SK-N-MC (cell line): Measurements from ENCODE around the gene PRRT1.

ENCODE experiments used
- DNase-seq: peaks from one replicate; pipeline ENCODE4 v3.0.0-alpha.2; 2011; ENCODE audit warnings: low read depth, low spot score
- H3K27ac ChIP-seq: fragments of 200-600 bp; sonication (generic); 2 replicates; pipeline ENCODE4 v1.5.1; 2016; ENCODE audit warnings: mixed run types
- H3K36me3 ChIP-seq: fragments of 200-600 bp; sonication (generic); 2 replicates; pipeline ENCODE4 v1.6.1; 2017; ENCODE audit warnings: antibody characterized with exemption, low read length, mixed read lengths; ENCODE audit not compliant: insufficient read depth
- H3K4me3 ChIP-seq: fragments of 200-600 bp; sonication (generic); 2 replicates; pipeline ENCODE4 v1.5.1; 2016
- H3K9ac ChIP-seq: fragments of 200-600 bp; sonication (generic); 2 replicates; pipeline ENCODE4 v1.8.0; 2017; ENCODE audit warnings: mixed run types, mixed read lengths; ENCODE audit not compliant: insufficient read length
- H3K9me3 ChIP-seq: fragments of 200-600 bp; sonication (generic); 2 replicates; pipeline ENCODE4 v1.6.1; 2017; ENCODE audit warnings: low read depth, mild to moderate bottlenecking, antibody characterized with exemption, low read length, moderate library complexity, mixed read lengths
- EZH2 ChIP-seq: fragments of 200-600 bp; sonication (generic); IDR thresholded peaks from one replicate; pipeline ENCODE4 v1.6.1; 2017; ENCODE audit warnings: antibody characterized with exemption
- FOXP2 ChIP-seq: optimal IDR thresholded peaks from 2 replicates; pipeline ENCODE3; 2011; ENCODE audit warnings: mild to moderate bottlenecking, moderate library complexity; ENCODE audit not compliant: insufficient read depth; ENCODE audit errors: extremely low read length, control extremely low read depth
- POLR2AphosphoS5 ChIP-seq: IDR thresholded peaks from 2 replicates; pipeline ENCODE4 v1.6.1; 2012; ENCODE audit warnings: mild to moderate bottlenecking, low read depth, low read length, borderline replicate concordance

PRRT1 gene

GRCh38 chr6:32183483-32184083 is 31.8 kb upstream of the PRRT1 start:
- TF ChIP-seq EZH2 (no peak), POLR2AphosphoS5 (peak; percentile 10; the same call in 1 of the 2 replicates), FOXP2 (no peak)
- DNase-seq: no peak
- Histone ChIP-seq H3K9me3 (no peaks in the 10 kb centered on the region), H3K36me3 (peaks cover 46% of the 10 kb centered on the region), H3K27ac (peak overlapping the region; percentile 63; the same call in 1 of the 2 replicates), H3K9ac (no peak overlapping the region), H3K4me3 (no peak overlapping the region)

- Histone ChIP-seq H3K9me3 (no peaks in the 10 kb centered on the region), H3K36me3 (peaks cover 42% of the 10 kb centered on the region), H3K27ac (peak overlapping the region; percentile 63; the same call in 1 of the 2 replicates), H3K4me3 (no peak overlapping the region), H3K9ac (no peak overlapping the region)
- TF ChIP-seq POLR2AphosphoS5: 0 out of 2 replicates have a peak, but pooled peaks have one; percentile 2
- no peak for TF ChIP-seq FOXP2
- no peak for TF ChIP-seq EZH2
- no peak for DNase-seq
Measured at GRCh38 chr6:32183030-32183429, 31.3 kb upstream of the PRRT1 start.

GRCh38 chr6:32182555-32182981 is 30.8 kb upstream of the PRRT1 start:
- no peak for DNase-seq
- Histone ChIP-seq H3K27ac (0 out of 2 replicates have a peak overlapping the region, but pooled peaks have one; percentile 13), H3K36me3 (peaks cover 38% of the 10 kb centered on the region), H3K9ac (no peak overlapping the region), H3K4me3 (no peak overlapping the region), H3K9me3 (no peaks in the 10 kb centered on the region)
- TF ChIP-seq EZH2: no peak
- no peak for TF ChIP-seq FOXP2
- TF ChIP-seq POLR2AphosphoS5: no peak

- H3K27ac ChIP-seq: no peak overlapping the region
- peaks cover 32% of the 10 kb centered on the region for H3K36me3 ChIP-seq
- H3K9me3 ChIP-seq: no peaks in the 10 kb centered on the region
- no peak overlapping the region for H3K9ac ChIP-seq
- no peak for TF ChIP-seq POLR2AphosphoS5
- TF ChIP-seq FOXP2: no peak
- no peak for TF ChIP-seq EZH2
- no peak for DNase-seq
- no peak overlapping the region for H3K4me3 ChIP-seq
Measured at GRCh38 chr6:32181915-32182529, 30.3 kb upstream of the PRRT1 start.

- Histone ChIP-seq H3K9me3 (no peaks in the 10 kb centered on the region), H3K4me3 (no peak overlapping the region), H3K27ac (no peak overlapping the region), H3K36me3 (peaks cover 25% of the 10 kb centered on the region; the same call in 1 of the 2 replicates), H3K9ac (no peak overlapping the region)
- TF ChIP-seq FOXP2: no peak
- no peak for TF ChIP-seq POLR2AphosphoS5
- TF ChIP-seq EZH2: no peak
- no peak for DNase-seq
Measured at GRCh38 chr6:32181148-32181702, 29.5 kb upstream of the PRRT1 start.

- Histone ChIP-seq H3K9me3 (no peaks in the 10 kb centered on the region), H3K4me3 (no peak overlapping the region), H3K9ac (no peak overlapping the region), H3K27ac (no peak overlapping the region), H3K36me3 (peaks cover 25% of the 10 kb centered on the region; the same call in 1 of the 2 replicates)
- no peak for TF ChIP-seq FOXP2
- no peak for TF ChIP-seq POLR2AphosphoS5
- TF ChIP-seq EZH2: no peak
- DNase-seq: no peak
Measured at GRCh38 chr6:32179766-32180405, 28.1 kb upstream of the PRRT1 start.

- Histone ChIP-seq H3K36me3 (peaks cover 25% of the 10 kb centered on the region; the same call in 1 of the 2 replicates), H3K27ac (no peak overlapping the region), H3K4me3 (peak overlapping the region; percentile 89), H3K9ac (peak overlapping the region; percentile 93), H3K9me3 (no peaks in the 10 kb centered on the region)
- TF ChIP-seq EZH2 (no peak), FOXP2 (no peak), POLR2AphosphoS5 (no peak)
- DNase-seq: no peak
Measured at GRCh38 chr6:32178547-32179440, 27.1 kb upstream of the PRRT1 start.
